Aorta (tissue), 5 donors: ENCODE data around the gene ST8SIA1. TPM values are rescaled to one million over a fixed set of nuclear protein-coding genes. Genes with fewer than 3 reads are reported as not detected.

ENCODE experiments used
- ATAC-seq: fragments of 200-7000 bp; cut with Tn5 transposase; one replicate; pipeline ENCODE4 v1.9.1; 2022; ENCODE audit warnings: moderate library complexity; ENCODE audit not compliant: low FRiP score
- DNase-seq, 2 donors: peaks; one replicate each; pipeline ENCODE4 v3.0.0-alpha.2; 2020
- H3K27ac ChIP-seq, 2 donors: one replicate each; pipeline ENCODE4 v1.5.1; 2013; ENCODE audit warnings: low read length in 2 of 2, mild to moderate bottlenecking in 2 of 2, moderate library complexity in 2 of 2, control low read depth in 1 of 2, inconsistent platforms in 1 of 2, low read depth in 1 of 2
- H3K27me3 ChIP-seq, 2 donors: one replicate each; pipeline ENCODE4 v1.6.1; 2013; ENCODE audit warnings: control low read depth in 1 of 2, low read length in 1 of 2, mild to moderate bottlenecking in 1 of 2, moderate library complexity in 1 of 2; ENCODE audit not compliant: insufficient read depth in 2 of 2, control insufficient read depth in 1 of 2
- H3K36me3 ChIP-seq, 2 donors: one replicate each; pipeline ENCODE4 v1.6.1; 2013; ENCODE audit warnings: control low read depth in 1 of 2, low read length in 1 of 2, mild to moderate bottlenecking in 1 of 2; ENCODE audit not compliant: insufficient read depth in 2 of 2, control insufficient read depth in 1 of 2
- H3K4me1 ChIP-seq, 2 donors: one replicate each; pipeline ENCODE4 v1.6.1; 2013; ENCODE audit warnings: low read length in 2 of 2, control low read depth in 1 of 2, mild to moderate bottlenecking in 1 of 2, moderate library complexity in 1 of 2; ENCODE audit not compliant: insufficient read depth in 2 of 2, control insufficient read depth in 1 of 2
- H3K4me3 ChIP-seq, 2 donors: one replicate each; pipeline ENCODE4 v1.5.1; 2013; ENCODE audit warnings: low read length in 2 of 2, control low read depth in 1 of 2, mild to moderate bottlenecking in 1 of 2
- H3K9me3 ChIP-seq: one replicate; pipeline ENCODE4 v1.6.1; 2013; ENCODE audit warnings: mild to moderate bottlenecking, low read length; ENCODE audit not compliant: control insufficient read depth
- whole genome bisulfite sequencing, 2 donors: extraction: QIAGEN DNeasy Blood & Tissue Kit; methylation state at CpG; one replicate each; pipeline ENCODE4 v1.1.7; 2013; 5-methylcytosine and 5-hydroxymethylcytosine counted together
- intact Hi-C, 2 donors: fragments of 100-400 bp; cut with DNase I; formaldehyde crosslinking; loops; one replicate each; pipeline versions ENCODE4 v1.14.2 to v1.15.0; 2022
- polyA plus RNA-seq, 2 donors: library from polyadenylated mRNA; stranded (reverse); fragments of 200-250 nt; gene quantifications; one replicate each; pipeline ENCODE4 v1.2.3, GENCODE V29; 2013
- total RNA-seq, 2 donors: library from RNA; stranded (reverse); fragmentation: NEBNext Ultra II Directional; extraction: Animal tissue kit (Norgen Biotek cat#: 25700); gene quantifications; one replicate each; pipeline ENCODE4 v1.2.1, GENCODE V29; 2021
- donor health status: healthy with polysubstance abuse.
- donor health status: Bipolar disorder and iron deficiency.
- donor health status: DM: no; HTN: no; CAD: no.
- donor health status: DM: no; HTN: no; CAD: no.
- donor health status: DM: yes; HTN: yes; CAD: no.

Gene ST8SIA1
- total and polyA plus RNA-seq, 4 donors, result 3.6 to 10.4 (median 6.3) TPM

- Histone ChIP-seq H3K27ac (no peak overlapping the region), H3K27me3 (no peaks in the 10 kb centered on the region), H3K36me3 (no peaks in the 10 kb centered on the region), H3K9me3 (no peaks in the 10 kb centered on the region), H3K4me1 (no peaks in the 10 kb centered on the region), H3K4me3 (no peak overlapping the region)
- ATAC-seq, result no peak
- DNase-seq, result no peak
- 74 to 76% methylated on average over 5 of the region's 5 CpGs for WGBS, 2 donors
- intact Hi-C loops, result no loop called here
Measured at GRCh38 chr12:22360774-22361173, 26.3 kb upstream of the ST8SIA1 start.

GRCh38 chr12:22357531-22357930 lies 23.0 kb upstream of the ST8SIA1 start:
- H3K27me3 ChIP-seq, result no peaks in the 10 kb centered on the region
- ATAC-seq (no peak), DNase-seq (no peak)
- H3K36me3 ChIP-seq, result no peaks in the 10 kb centered on the region
- intact Hi-C loops, result no loop called here
- no peak overlapping the region for H3K4me3 ChIP-seq
- no peaks in the 10 kb centered on the region for H3K9me3 ChIP-seq
- WGBS, 2 donors, result 87 to 90% methylated on average over 3 of the region's 3 CpGs
- no peaks in the 10 kb centered on the region for H3K4me1 ChIP-seq
- H3K27ac ChIP-seq, result no peak overlapping the region

DNA sequence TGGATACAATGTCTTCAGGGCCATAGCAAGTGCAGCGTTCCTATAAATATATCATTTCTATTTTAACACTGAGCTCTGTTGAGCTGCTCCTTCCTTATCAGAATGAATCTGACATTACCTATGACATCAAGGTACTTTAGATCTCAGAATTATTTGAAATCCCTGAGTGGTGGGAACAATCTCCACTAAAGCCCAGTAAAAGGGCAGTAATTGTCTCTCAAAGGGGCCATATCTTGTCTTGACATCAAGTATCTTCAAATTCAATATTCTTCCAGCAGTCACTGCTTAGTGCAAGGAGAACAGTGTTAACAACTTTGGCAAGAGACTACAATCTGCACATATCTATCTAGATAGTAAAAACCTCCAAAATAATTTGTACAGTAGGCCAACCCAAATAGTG lies 21.7 kb upstream of the ST8SIA1 start:
- 69 to 73% methylated on average over 1 of the region's 1 CpG for WGBS, 2 donors
- Histone ChIP-seq H3K4me1 (no peaks in the 10 kb centered on the region), H3K27ac (no peak overlapping the region), H3K36me3 (no peaks in the 10 kb centered on the region), H3K4me3 (no peak overlapping the region), H3K27me3 (no peaks in the 10 kb centered on the region), H3K9me3 (no peaks in the 10 kb centered on the region)
- no peak for ATAC-seq
- intact Hi-C loops, result no loop called here
- no peak for DNase-seq

DNA sequence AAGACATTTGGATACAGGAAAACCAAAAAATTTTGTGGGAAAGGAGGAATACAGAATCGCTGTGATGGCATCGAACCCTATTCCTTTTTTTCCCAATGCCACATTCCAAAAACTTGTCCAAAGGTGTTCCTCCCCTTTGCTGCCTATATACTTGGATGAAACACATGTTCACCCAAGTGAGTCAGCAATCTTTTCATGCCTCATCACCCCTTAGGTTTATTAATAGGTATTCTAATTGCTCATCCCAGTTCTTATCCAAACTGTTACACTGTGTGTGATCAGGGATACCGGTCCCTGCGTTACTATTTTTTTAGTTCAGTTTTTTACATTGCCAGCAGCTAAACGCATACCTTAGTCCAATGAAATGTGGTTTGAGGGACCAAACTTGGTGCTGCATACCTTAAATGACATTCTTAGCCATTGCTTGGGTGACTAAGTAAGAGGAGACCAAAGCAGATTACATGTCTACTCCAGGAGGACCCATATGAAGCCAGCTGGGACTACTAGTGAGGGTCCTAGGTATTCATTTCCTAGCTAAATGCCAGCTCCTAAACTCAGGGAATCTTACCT lies 20.6 kb upstream of the ST8SIA1 start:
- no peak overlapping the region for H3K27ac ChIP-seq
- H3K4me1 ChIP-seq, result no peaks in the 10 kb centered on the region
- no peak overlapping the region for H3K4me3 ChIP-seq
- H3K9me3 ChIP-seq, result no peaks in the 10 kb centered on the region
- intact Hi-C loops, result no loop called here
- 89 to 92% methylated on average over 5 of the region's 5 CpGs for WGBS, 2 donors
- ATAC-seq (no peak), DNase-seq (no peak)
- no peaks in the 10 kb centered on the region for H3K36me3 ChIP-seq
- no peaks in the 10 kb centered on the region for H3K27me3 ChIP-seq

DNA sequence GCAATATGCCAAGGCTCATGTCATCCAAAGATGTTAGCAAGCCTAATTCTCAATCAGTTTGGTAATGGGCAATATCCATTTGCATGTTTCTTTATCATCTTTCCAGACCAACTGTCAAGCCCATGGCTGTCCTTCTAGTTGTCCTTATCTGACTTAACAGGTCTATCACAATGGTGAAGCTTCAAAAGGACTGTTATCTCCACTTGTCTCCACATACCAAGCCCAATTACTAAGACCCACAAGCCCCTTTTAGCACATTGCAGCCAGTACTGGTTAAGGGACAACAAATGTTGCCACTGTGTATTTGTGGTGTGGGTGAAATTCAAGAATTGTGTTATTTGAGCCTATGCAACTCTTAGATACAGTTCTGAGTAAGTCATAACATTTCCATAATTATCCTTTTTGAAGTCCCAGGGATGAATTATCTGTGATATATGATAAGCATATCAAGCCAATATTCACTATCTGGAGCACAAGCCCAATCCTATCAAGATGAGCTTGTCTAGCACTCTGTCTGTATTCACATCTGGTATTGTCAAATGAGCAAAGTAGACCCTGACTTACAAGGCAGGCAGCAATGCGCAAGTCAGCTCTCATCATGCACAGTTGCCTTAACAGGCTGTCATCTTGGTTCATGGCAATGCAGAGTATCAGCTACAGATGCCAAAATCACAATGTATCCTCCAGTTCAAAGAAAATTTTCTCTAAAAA lies 19.3 kb upstream of the ST8SIA1 start:
- Histone ChIP-seq H3K4me1 (no peaks in the 10 kb centered on the region), H3K27ac (no peak overlapping the region), H3K4me3 (no peak overlapping the region), H3K27me3 (no peaks in the 10 kb centered on the region), H3K36me3 (no peaks in the 10 kb centered on the region), H3K9me3 (no peaks in the 10 kb centered on the region)
- DNase-seq (no peak), ATAC-seq (no peak)
- intact Hi-C loops, result no loop called here
- WGBS, 2 donors, result 95 to 97% methylated on average over 1 of the region's 1 CpG

GRCh38 chr12:22350886-22351285 lies 16.4 kb upstream of the ST8SIA1 start:
- DNase-seq (no peak), ATAC-seq (no peak)
- no peaks in the 10 kb centered on the region for H3K36me3 ChIP-seq
- H3K27me3 ChIP-seq, result no peaks in the 10 kb centered on the region
- no peaks in the 10 kb centered on the region for H3K4me1 ChIP-seq
- no peak overlapping the region for H3K4me3 ChIP-seq
- no peaks in the 10 kb centered on the region for H3K9me3 ChIP-seq
- H3K27ac ChIP-seq, result no peak overlapping the region
- WGBS, 2 donors, result 71 to 72% methylated on average over 4 of the region's 4 CpGs
- intact Hi-C loops, result no loop called here

GRCh38 chr12:22348208-22348607 lies 13.7 kb upstream of the ST8SIA1 start:
- intact Hi-C loops, result no loop called here
- no peaks in the 10 kb centered on the region for H3K36me3 ChIP-seq
- DNase-seq (no peak), ATAC-seq (no peak)
- H3K27me3 ChIP-seq, result no peaks in the 10 kb centered on the region
- H3K27ac ChIP-seq, result no peak overlapping the region
- H3K4me3 ChIP-seq, result no peak overlapping the region
- no peaks in the 10 kb centered on the region for H3K4me1 ChIP-seq
- 77 to 82% methylated on average over 5 of the region's 5 CpGs for WGBS, 2 donors
- no peaks in the 10 kb centered on the region for H3K9me3 ChIP-seq

DNA sequence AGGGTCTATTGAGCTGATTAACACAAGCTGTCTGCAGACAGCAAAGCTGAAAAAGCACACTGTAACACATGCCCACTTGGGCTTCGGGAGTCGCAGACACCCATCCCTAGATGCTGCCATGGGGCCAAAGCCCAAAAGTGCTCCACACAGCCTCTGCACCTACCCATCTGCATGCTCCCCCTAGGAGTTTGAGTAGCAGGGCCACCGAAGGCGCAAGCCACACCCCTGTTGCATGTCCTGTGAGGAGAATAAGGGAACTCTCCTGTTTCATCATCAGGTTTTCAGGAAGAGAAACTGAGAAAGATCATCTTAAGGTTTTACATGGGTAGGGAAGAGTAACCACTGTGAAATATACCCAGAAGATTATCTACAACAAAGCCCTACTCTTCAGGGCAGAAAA lies 5.6 kb upstream of the ST8SIA1 start:
- no peaks in the 10 kb centered on the region for H3K36me3 ChIP-seq
- ATAC-seq (no peak), DNase-seq (no peak)
- 84 to 85% methylated on average over 4 of the region's 4 CpGs for WGBS, 2 donors
- no peaks in the 10 kb centered on the region for H3K27me3 ChIP-seq
- no peak overlapping the region for H3K4me3 ChIP-seq
- no peaks in the 10 kb centered on the region for H3K4me1 ChIP-seq
- intact Hi-C loops, result no loop called here
- H3K9me3 ChIP-seq, result no peaks in the 10 kb centered on the region
- no peak overlapping the region for H3K27ac ChIP-seq

DNA sequence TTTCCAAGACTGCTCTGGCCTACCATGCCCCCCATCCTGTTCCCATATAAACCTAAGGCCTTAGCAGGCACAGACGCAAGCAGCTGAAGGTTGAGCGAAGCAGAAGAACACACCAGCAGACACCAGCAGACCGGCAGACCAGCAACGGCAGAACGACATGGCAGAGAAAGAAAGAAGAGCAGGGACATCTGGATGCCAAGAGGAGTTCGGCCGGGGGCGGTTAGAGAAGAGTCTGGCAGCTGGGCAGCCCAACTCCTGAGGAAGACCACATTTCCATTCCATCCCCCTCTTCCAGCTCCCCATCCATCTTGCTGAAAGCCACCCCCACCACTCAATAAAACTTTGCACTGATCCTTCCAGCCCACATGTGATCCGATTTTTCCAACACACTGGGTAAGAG lies 5.2 kb upstream of the ST8SIA1 start:
- intact Hi-C loops, result loop anchor here (5.0 to 10.0 kb wide), 3 partner anchors 115 to 257 kb away; no protein-coding TSS in a partner anchor
- Histone ChIP-seq H3K9me3 (no peaks in the 10 kb centered on the region), H3K27ac (no peak overlapping the region), H3K27me3 (no peaks in the 10 kb centered on the region), H3K4me1 (no peaks in the 10 kb centered on the region), H3K36me3 (no peaks in the 10 kb centered on the region), H3K4me3 (no peak overlapping the region)
- ATAC-seq, result no peak
- 92 to 93% methylated on average over 9 of the region's 9 CpGs for WGBS, 2 donors
- DNase-seq, result no peak
